ENCODE measurements around the gene FBLN1. TPM values are rescaled to one million over a fixed set of nuclear protein-coding genes. Genes with fewer than 3 reads are reported as not detected.
"Not testable (repeated sequence)": the region's sequence is repeated elsewhere in the genome, so short reads cannot be mapped to it uniquely, and the experiment has no call there.

Gene FBLN1
- total and polyA plus RNA-seq, 2 donors: 9.3 to 36.3 TPM

- H3K4me1 ChIP-seq (ENCODE audit: control insufficient read depth in 2 of 2, insufficient read depth in 2 of 2, low read length in 2 of 2): no peaks in the 10 kb centered on the region
- no peaks in the 10 kb centered on the region for H3K36me3 ChIP-seq (ENCODE audit: control insufficient read depth in 2 of 2, insufficient read depth in 2 of 2, low read length in 1 of 2)
- 96% methylated on average over 8 of the region's 8 CpGs for WGBS
- H3K4me3 ChIP-seq (ENCODE audit: low read length in 2 of 2): no peak overlapping the region
- no peaks in the 10 kb centered on the region for H3K9me3 ChIP-seq (ENCODE audit: control insufficient read depth in 2 of 2, insufficient read depth in 1 of 2, low read length in 1 of 2)
- H3K27ac ChIP-seq (ENCODE audit: low read depth in 1 of 2, low read length in 1 of 2): no peak overlapping the region
- DNase-seq (ENCODE audit: low read depth in 6 of 9, low spot score in 9 of 9): no peak
- H3K27me3 ChIP-seq (ENCODE audit: control insufficient read depth in 2 of 2, insufficient read depth in 1 of 2, low read length in 1 of 2): no peaks in the 10 kb centered on the region
Observed at GRCh38 chr22:45459235-45459634, 43.4 kb upstream of the FBLN1 start.

DNA sequence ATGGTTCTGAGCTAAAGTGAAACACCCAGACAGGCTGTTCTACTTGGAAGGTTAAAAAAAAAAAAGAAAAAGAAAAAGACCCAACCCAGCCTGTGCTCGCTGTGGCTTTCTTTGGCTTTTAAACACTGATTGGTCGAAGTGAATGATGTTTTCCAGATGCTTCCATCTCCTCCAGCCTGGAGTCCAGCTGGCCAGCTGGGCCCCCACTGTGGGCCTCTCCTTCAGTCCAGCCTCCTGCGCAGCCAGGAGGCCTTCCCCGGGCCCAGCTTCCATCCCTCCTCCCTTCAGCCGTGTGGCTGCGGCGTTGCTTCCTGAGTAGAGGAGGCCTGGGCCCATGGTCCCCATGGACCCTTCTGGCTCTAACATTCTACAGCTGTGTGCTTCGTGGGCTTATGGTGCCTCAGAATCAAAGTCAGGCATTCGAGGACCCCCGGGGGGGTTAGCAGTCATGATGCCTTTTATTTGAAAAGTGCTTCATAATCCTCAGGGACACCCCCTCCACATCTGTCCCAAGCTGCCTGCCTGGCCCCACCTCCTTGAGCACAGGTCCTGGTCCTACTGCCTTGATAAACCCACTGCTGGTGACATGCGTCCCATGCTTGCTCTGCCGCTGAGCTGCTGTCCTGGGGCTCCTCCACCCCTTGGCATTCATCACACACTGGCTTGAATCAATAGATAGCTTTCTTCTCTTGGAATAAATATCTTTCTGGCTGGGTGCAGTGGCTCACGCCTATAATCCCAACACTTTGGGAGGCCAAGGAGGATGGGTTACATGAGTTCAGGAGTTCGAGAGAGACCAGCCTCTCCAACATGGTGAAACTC lies 42.2 kb upstream of the FBLN1 start:
- no peak overlapping the region for H3K4me3 ChIP-seq (ENCODE audit: low read length in 2 of 2)
- 89% methylated on average over 14 of the region's 14 CpGs for WGBS
- no peaks in the 10 kb centered on the region for H3K4me1 ChIP-seq (ENCODE audit: control insufficient read depth in 2 of 2, insufficient read depth in 2 of 2, low read length in 2 of 2)
- H3K27ac ChIP-seq (ENCODE audit: low read depth in 1 of 2, low read length in 1 of 2): no peak overlapping the region
- no peaks in the 10 kb centered on the region for H3K36me3 ChIP-seq (ENCODE audit: control insufficient read depth in 2 of 2, insufficient read depth in 2 of 2, low read length in 1 of 2)
- no peaks in the 10 kb centered on the region for H3K27me3 ChIP-seq (ENCODE audit: control insufficient read depth in 2 of 2, insufficient read depth in 1 of 2, low read length in 1 of 2)
- no peaks in the 10 kb centered on the region for H3K9me3 ChIP-seq (ENCODE audit: control insufficient read depth in 2 of 2, insufficient read depth in 1 of 2, low read length in 1 of 2)
- DNase-seq (ENCODE audit: low read depth in 6 of 9, low spot score in 9 of 9): no peak

DNA sequence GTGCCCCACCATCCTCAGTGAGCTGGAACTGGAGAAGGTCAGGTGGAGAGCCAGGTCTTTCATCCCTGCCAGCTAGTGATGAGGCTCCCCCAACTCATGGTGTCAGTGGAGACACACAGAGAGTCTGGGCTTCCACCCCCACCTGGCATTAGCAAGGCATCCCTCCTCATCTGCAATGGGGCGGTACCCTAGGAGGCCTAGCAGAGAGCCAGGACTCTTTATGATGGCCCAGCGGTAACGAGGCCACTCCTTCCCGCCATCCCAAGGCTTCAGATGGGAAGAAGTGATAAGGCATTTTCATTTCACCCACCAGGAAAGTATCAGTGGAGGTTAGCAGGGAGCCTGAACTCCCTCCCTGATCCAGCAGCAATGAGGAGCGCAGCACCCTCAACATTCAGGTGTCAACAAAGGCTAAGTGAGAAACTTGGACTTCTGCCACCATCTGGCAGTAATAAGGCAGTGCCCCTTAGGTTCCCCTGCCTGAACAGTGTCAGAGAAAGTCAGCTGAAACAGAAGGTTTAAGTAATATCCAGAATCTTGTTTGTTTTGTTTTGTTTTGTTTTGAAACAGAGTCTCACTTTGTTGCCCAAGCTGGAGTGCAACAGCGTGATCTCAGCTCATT lies 40.5 kb upstream of the FBLN1 start:
- Histone ChIP-seq H3K4me3 (ENCODE audit: low read length in 2 of 2) (no peak overlapping the region), H3K27me3 (ENCODE audit: control insufficient read depth in 2 of 2, insufficient read depth in 1 of 2, low read length in 1 of 2) (no peaks in the 10 kb centered on the region), H3K36me3 (ENCODE audit: control insufficient read depth in 2 of 2, insufficient read depth in 2 of 2, low read length in 1 of 2) (no peaks in the 10 kb centered on the region), H3K9me3 (ENCODE audit: control insufficient read depth in 2 of 2, insufficient read depth in 1 of 2, low read length in 1 of 2) (no peaks in the 10 kb centered on the region), H3K27ac (ENCODE audit: low read depth in 1 of 2, low read length in 1 of 2) (no peak overlapping the region), H3K4me1 (ENCODE audit: control insufficient read depth in 2 of 2, insufficient read depth in 2 of 2, low read length in 2 of 2) (no peaks in the 10 kb centered on the region)
- DNase-seq (ENCODE audit: low read depth in 6 of 9, low spot score in 9 of 9): peak in 1 of 9 donors; percentile 38
- 88% methylated on average over 6 of the region's 6 CpGs for WGBS

- H3K27ac ChIP-seq (ENCODE audit: low read depth in 1 of 2, low read length in 1 of 2); H3K36me3 ChIP-seq (ENCODE audit: control insufficient read depth in 2 of 2, insufficient read depth in 2 of 2, low read length in 1 of 2); DNase-seq (ENCODE audit: low read depth in 6 of 9, low spot score in 9 of 9); H3K9me3 ChIP-seq (ENCODE audit: control insufficient read depth in 2 of 2, insufficient read depth in 1 of 2, low read length in 1 of 2); H3K4me3 ChIP-seq (ENCODE audit: low read length in 2 of 2); H3K4me1 ChIP-seq (ENCODE audit: control insufficient read depth in 2 of 2, insufficient read depth in 2 of 2, low read length in 2 of 2); H3K27me3 ChIP-seq (ENCODE audit: control insufficient read depth in 2 of 2, insufficient read depth in 1 of 2, low read length in 1 of 2): not testable (repeated sequence)
- whole genome bisulfite sequencing: 95% methylated on average over 3 of the region's 3 CpGs
Observed at GRCh38 chr22:45463691-45464090, 39.0 kb upstream of the FBLN1 start.

DNA sequence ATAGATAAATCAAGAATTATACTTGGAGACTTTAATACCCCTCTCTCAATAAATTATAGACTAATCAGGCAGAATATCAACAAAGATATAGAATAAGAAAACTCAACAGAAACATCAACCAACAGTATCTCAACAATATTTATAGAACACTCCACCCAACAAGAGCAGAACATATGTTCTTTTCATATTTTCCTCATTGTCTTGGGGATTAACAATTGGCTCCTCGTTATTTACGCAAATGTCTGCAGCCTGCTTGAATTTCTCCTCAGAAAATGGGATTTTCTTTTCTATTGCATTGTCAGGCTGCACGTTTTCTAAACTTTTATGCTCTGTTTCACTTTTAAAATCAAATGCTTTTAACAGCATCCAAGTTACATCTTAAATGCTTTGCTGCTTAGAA lies 37.0 kb upstream of the FBLN1 start:
- Histone ChIP-seq H3K4me1 (ENCODE audit: control insufficient read depth in 2 of 2, insufficient read depth in 2 of 2, low read length in 2 of 2) (no peaks in the 10 kb centered on the region), H3K9me3 (ENCODE audit: control insufficient read depth in 2 of 2, insufficient read depth in 1 of 2, low read length in 1 of 2) (no peaks in the 10 kb centered on the region), H3K27me3 (ENCODE audit: control insufficient read depth in 2 of 2, insufficient read depth in 1 of 2, low read length in 1 of 2) (no peaks in the 10 kb centered on the region), H3K36me3 (ENCODE audit: control insufficient read depth in 2 of 2, insufficient read depth in 2 of 2, low read length in 1 of 2) (no peaks in the 10 kb centered on the region), H3K4me3 (ENCODE audit: low read length in 2 of 2) (no peak overlapping the region), H3K27ac (ENCODE audit: low read depth in 1 of 2, low read length in 1 of 2) (no peak overlapping the region)
- WGBS: 94% methylated on average over 3 of the region's 3 CpGs
- no peak for DNase-seq (ENCODE audit: low read depth in 6 of 9, low spot score in 9 of 9)

- no peak for DNase-seq (ENCODE audit: low read depth in 6 of 9, low spot score in 9 of 9)
- Histone ChIP-seq H3K4me3 (ENCODE audit: low read length in 2 of 2) (no peak overlapping the region), H3K27me3 (ENCODE audit: control insufficient read depth in 2 of 2, insufficient read depth in 1 of 2, low read length in 1 of 2) (no peaks in the 10 kb centered on the region), H3K36me3 (ENCODE audit: control insufficient read depth in 2 of 2, insufficient read depth in 2 of 2, low read length in 1 of 2) (no peaks in the 10 kb centered on the region), H3K27ac (ENCODE audit: low read depth in 1 of 2, low read length in 1 of 2) (peak overlapping the region in 1 of 2 donors; percentile 31), H3K9me3 (ENCODE audit: control insufficient read depth in 2 of 2, insufficient read depth in 1 of 2, low read length in 1 of 2) (no peaks in the 10 kb centered on the region), H3K4me1 (ENCODE audit: control insufficient read depth in 2 of 2, insufficient read depth in 2 of 2, low read length in 2 of 2) (no peaks in the 10 kb centered on the region)
- WGBS: 83% methylated on average over 7 of the region's 7 CpGs
Observed at GRCh38 chr22:45468872-45469271, 33.8 kb upstream of the FBLN1 start.

DNA sequence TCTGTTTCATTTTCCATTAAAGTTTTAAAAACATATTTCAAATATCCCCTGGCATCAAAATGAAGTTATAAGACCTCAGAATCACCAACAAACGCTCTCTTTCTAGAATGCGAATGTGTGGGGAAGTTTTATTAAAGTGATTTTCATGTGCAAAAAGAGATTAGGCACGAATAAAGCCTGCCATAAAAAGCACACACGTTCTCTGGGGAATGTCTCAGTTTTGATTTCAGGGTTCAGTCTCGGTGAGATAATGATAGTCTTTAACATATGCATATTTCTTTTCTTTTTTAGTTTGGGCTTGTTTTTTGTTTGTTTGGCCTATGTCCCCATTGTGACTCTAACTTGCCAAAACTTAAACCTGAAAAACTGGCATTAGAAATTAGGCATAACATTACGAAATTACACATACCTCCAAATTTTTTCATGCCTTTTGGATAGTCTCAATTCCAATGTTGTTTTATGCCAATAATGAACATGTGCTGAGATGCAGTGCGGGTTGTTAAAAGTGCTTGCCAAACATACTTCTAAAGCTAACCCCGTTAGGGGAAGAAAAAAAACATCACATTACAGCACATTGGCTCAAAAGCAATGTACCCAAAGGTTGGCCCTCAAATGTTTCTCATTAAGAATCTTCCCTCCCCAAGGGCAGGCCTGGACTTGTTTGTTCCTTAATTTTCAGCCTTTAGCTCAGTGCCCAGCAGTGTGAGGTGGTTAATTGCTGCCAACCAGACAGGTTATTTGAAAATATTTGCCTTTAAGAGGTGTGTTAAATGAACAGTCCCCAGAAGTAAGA lies 33.2 kb upstream of the FBLN1 start:
- no peak overlapping the region for H3K27ac ChIP-seq (ENCODE audit: low read depth in 1 of 2, low read length in 1 of 2)
- no peak for DNase-seq (ENCODE audit: low read depth in 6 of 9, low spot score in 9 of 9)
- H3K27me3 ChIP-seq (ENCODE audit: control insufficient read depth in 2 of 2, insufficient read depth in 1 of 2, low read length in 1 of 2): no peaks in the 10 kb centered on the region
- H3K36me3 ChIP-seq (ENCODE audit: control insufficient read depth in 2 of 2, insufficient read depth in 2 of 2, low read length in 1 of 2): no peaks in the 10 kb centered on the region
- no peak overlapping the region for H3K4me3 ChIP-seq (ENCODE audit: low read length in 2 of 2)
- 90% methylated on average over 8 of the region's 8 CpGs for whole genome bisulfite sequencing
- H3K4me1 ChIP-seq (ENCODE audit: control insufficient read depth in 2 of 2, insufficient read depth in 2 of 2, low read length in 2 of 2): no peaks in the 10 kb centered on the region
- H3K9me3 ChIP-seq (ENCODE audit: control insufficient read depth in 2 of 2, insufficient read depth in 1 of 2, low read length in 1 of 2): no peaks in the 10 kb centered on the region

- H3K4me1 ChIP-seq (ENCODE audit: control insufficient read depth in 2 of 2, insufficient read depth in 2 of 2, low read length in 2 of 2): no peaks in the 10 kb centered on the region
- H3K4me3 ChIP-seq (ENCODE audit: low read length in 2 of 2): no peak overlapping the region
- WGBS: 86% methylated on average over 11 of the region's 11 CpGs
- H3K9me3 ChIP-seq (ENCODE audit: control insufficient read depth in 2 of 2, insufficient read depth in 1 of 2, low read length in 1 of 2): no peaks in the 10 kb centered on the region
- H3K27ac ChIP-seq (ENCODE audit: low read depth in 1 of 2, low read length in 1 of 2): no peak overlapping the region
- H3K36me3 ChIP-seq (ENCODE audit: control insufficient read depth in 2 of 2, insufficient read depth in 2 of 2, low read length in 1 of 2): no peaks in the 10 kb centered on the region
- DNase-seq (ENCODE audit: low read depth in 6 of 9, low spot score in 9 of 9): no peak
- peaks cover 0 to 2% of the 10 kb centered on the region in 2 donors for H3K27me3 ChIP-seq (ENCODE audit: control insufficient read depth in 2 of 2, insufficient read depth in 1 of 2, low read length in 1 of 2)
Observed at GRCh38 chr22:45470871-45471270, 31.8 kb upstream of the FBLN1 start.

- Histone ChIP-seq H3K27me3 (ENCODE audit: control insufficient read depth in 2 of 2, insufficient read depth in 1 of 2, low read length in 1 of 2) (peaks cover 0 to 2% of the 10 kb centered on the region in 2 donors), H3K9me3 (ENCODE audit: control insufficient read depth in 2 of 2, insufficient read depth in 1 of 2, low read length in 1 of 2) (no peaks in the 10 kb centered on the region), H3K4me3 (ENCODE audit: low read length in 2 of 2) (no peak overlapping the region), H3K27ac (ENCODE audit: low read depth in 1 of 2, low read length in 1 of 2) (no peak overlapping the region), H3K36me3 (ENCODE audit: control insufficient read depth in 2 of 2, insufficient read depth in 2 of 2, low read length in 1 of 2) (no peaks in the 10 kb centered on the region), H3K4me1 (ENCODE audit: control insufficient read depth in 2 of 2, insufficient read depth in 2 of 2, low read length in 2 of 2) (no peaks in the 10 kb centered on the region)
- no peak for DNase-seq (ENCODE audit: low read depth in 6 of 9, low spot score in 9 of 9)
- 98% methylated on average over 3 of the region's 3 CpGs for WGBS
Observed at GRCh38 chr22:45472426-45472825, 30.3 kb upstream of the FBLN1 start.
